WTC11 (cell line): ENCODE results near the gene BMPR2. TPM values are rescaled to one million over a fixed set of nuclear protein-coding genes. Genes with fewer than 3 reads are reported as not detected.

Experiments
- ATAC-seq: fragments of 200-7000 bp; cut with Tn5 transposase; 2 replicates; pipeline ENCODE4 v1.10.0; 2021; ENCODE audit warnings: mild to moderate bottlenecking, moderate library complexity
- CTCF ChIA-PET: fragments of 300-600 bp; sonication (Branson Sonifier 250); formaldehyde crosslinking; loops from one replicate; lab custom pipeline; 2021; ENCODE audit warnings: antibody characterized with exemption; lab: Charles Lee
- POLR2A ChIA-PET: fragments of 350-600 bp; sonication (Branson Sonifier 250); formaldehyde crosslinking; loops from one replicate; lab custom pipeline; 2021; ENCODE audit warnings: antibody characterized with exemption; lab: Charles Lee
- DNase-seq: peaks from one replicate; pipeline ENCODE4 v3.0.0; 2021; ENCODE audit warnings: low spot score
- H3K27ac Mint-ChIP-seq: 2 replicates; pipeline ENCODE4 v1.8.0; 2021; ENCODE audit warnings: mixed read lengths
- H3K27me3 Mint-ChIP-seq: 2 replicates; pipeline ENCODE4 v1.8.0; 2021; ENCODE audit warnings: low read depth, mild to moderate bottlenecking, moderate library complexity, mixed read lengths
- H3K36me3 Mint-ChIP-seq: 2 replicates; pipeline ENCODE4 v1.8.0; 2021; ENCODE audit warnings: mixed read lengths
- H3K4me1 Mint-ChIP-seq: 2 replicates; pipeline ENCODE4 v1.8.0; 2022; ENCODE audit warnings: mixed read lengths
- H3K4me3 Mint-ChIP-seq: 2 replicates; pipeline ENCODE4 v1.8.0; 2021; ENCODE audit warnings: mild to moderate bottlenecking, moderate library complexity, mixed read lengths
- H3K9me3 Mint-ChIP-seq: 2 replicates; pipeline ENCODE4 v1.8.0; 2021; ENCODE audit warnings: mixed read lengths
- ELF4 ChIP-seq: sonication (generic); formaldehyde crosslinking; IDR thresholded peaks from 2 replicates; pipeline ENCODE4 v1.8.1; 2022; ENCODE audit warnings: low read depth, mild to moderate bottlenecking, moderate library complexity, missing genetic modification reagents
- EMX1 ChIP-seq: fragments of 250-450 bp; sonication (Bioruptor Pico); IDR thresholded peaks from 2 replicates; pipeline ENCODE4 v1.8.0; 2021; ENCODE audit warnings: mild to moderate bottlenecking
- SMAD3 ChIP-seq: sonication (generic); formaldehyde crosslinking; IDR thresholded peaks from 2 replicates; pipeline ENCODE4 v1.8.0; 2022; ENCODE audit warnings: missing genetic modification reagents, mild to moderate bottlenecking, borderline replicate concordance
- ZNF317 ChIP-seq: sonication (generic); formaldehyde crosslinking; IDR thresholded peaks from 2 replicates; pipeline ENCODE4 v1.8.1; 2023; ENCODE audit warnings: low read depth, mild to moderate bottlenecking, moderate library complexity, missing genetic modification reagents, borderline replicate concordance
- total RNA-seq: library from RNA; stranded (reverse); gene quantifications from 3 replicates; pipeline ENCODE4 v1.2.3, GENCODE V29; 2021
- TF ChIP-seq, protein P1 (sequence below): sonication (generic); formaldehyde crosslinking; IDR thresholded peaks from 2 replicates; pipeline ENCODE4 v1.8.1; 2023; ENCODE audit warnings: mild to moderate bottlenecking, missing genetic modification reagents, borderline replicate concordance
- TF ChIP-seq, protein P2 (sequence below): sonication (generic); formaldehyde crosslinking; IDR thresholded peaks from 2 replicates; pipeline ENCODE4 v1.8.0; 2022; ENCODE audit warnings: missing genetic modification reagents
- TF ChIP-seq, protein P3 (sequence below): sonication (generic); formaldehyde crosslinking; IDR thresholded peaks from 2 replicates; pipeline ENCODE4 v1.8.0; 2023; ENCODE audit warnings: missing genetic modification reagents
- TF ChIP-seq, protein P4 (sequence below): sonication (generic); formaldehyde crosslinking; IDR thresholded peaks from 2 replicates; pipeline ENCODE4 v1.8.1; 2023; ENCODE audit warnings: mild to moderate bottlenecking, missing genetic modification reagents
- TF ChIP-seq, protein P5 (sequence below): sonication (generic); formaldehyde crosslinking; IDR thresholded peaks from 2 replicates; pipeline ENCODE4 v1.8.1; 2023; ENCODE audit warnings: mild to moderate bottlenecking, missing genetic modification reagents, moderate library complexity
- TF ChIP-seq, protein P6 (sequence below): sonication (generic); formaldehyde crosslinking; IDR thresholded peaks from 2 replicates; pipeline ENCODE4 v1.8.1; 2022; ENCODE audit warnings: low read depth, mild to moderate bottlenecking, moderate library complexity, missing genetic modification reagents, borderline replicate concordance
- TF ChIP-seq, protein P7 (sequence below): sonication (generic); formaldehyde crosslinking; IDR thresholded peaks from 2 replicates; pipeline ENCODE4 v1.8.0; 2023; ENCODE audit warnings: missing genetic modification reagents, mild to moderate bottlenecking, borderline replicate concordance

Gene BMPR2
- total RNA-seq, 1 experiment from 2014 or later = 22.1 TPM

DNA sequence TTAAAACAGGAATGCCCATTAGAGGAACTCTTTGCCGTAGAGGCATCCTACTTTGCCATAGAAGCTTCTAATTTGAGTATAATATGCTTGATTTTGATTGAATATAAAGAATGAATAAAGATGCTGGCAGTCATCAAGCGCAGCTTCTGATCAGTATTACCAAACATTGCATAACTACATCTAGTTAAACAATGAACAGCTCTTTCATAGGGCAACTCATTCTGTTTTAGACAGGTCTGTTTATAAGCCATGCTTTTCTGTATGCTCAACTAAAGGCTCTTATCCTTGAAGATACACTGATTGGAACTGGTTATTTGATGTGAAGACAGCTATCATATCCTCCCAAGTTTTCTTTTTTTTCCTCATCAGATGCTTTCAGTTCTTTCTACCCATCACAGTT, 136.0 kb downstream of the BMPR2 start:
- Mint-ChIP-seq H3K27ac (no peak overlapping the region), H3K36me3 (peaks cover 7% of the 10 kb centered on the region), H3K4me1 (no peaks in the 10 kb centered on the region), H3K4me3 (no peak overlapping the region), H3K27me3 (no peaks in the 10 kb centered on the region), H3K9me3 (no peaks in the 10 kb centered on the region)
- ATAC-seq = no peak
- DNase-seq = no peak
- POLR2A ChIA-PET = no interaction called here
- TF ChIP-seq, protein P1, sequence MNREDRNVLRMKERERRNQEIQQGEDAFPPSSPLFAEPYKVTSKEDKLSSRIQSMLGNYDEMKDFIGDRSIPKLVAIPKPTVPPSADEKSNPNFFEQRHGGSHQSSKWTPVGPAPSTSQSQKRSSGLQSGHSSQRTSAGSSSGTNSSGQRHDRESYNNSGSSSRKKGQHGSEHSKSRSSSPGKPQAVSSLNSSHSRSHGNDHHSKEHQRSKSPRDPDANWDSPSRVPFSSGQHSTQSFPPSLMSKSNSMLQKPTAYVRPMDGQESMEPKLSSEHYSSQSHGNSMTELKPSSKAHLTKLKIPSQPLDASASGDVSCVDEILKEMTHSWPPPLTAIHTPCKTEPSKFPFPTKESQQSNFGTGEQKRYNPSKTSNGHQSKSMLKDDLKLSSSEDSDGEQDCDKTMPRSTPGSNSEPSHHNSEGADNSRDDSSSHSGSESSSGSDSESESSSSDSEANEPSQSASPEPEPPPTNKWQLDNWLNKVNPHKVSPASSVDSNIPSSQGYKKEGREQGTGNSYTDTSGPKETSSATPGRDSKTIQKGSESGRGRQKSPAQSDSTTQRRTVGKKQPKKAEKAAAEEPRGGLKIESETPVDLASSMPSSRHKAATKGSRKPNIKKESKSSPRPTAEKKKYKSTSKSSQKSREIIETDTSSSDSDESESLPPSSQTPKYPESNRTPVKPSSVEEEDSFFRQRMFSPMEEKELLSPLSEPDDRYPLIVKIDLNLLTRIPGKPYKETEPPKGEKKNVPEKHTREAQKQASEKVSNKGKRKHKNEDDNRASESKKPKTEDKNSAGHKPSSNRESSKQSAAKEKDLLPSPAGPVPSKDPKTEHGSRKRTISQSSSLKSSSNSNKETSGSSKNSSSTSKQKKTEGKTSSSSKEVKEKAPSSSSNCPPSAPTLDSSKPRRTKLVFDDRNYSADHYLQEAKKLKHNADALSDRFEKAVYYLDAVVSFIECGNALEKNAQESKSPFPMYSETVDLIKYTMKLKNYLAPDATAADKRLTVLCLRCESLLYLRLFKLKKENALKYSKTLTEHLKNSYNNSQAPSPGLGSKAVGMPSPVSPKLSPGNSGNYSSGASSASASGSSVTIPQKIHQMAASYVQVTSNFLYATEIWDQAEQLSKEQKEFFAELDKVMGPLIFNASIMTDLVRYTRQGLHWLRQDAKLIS = no peak
- TF ChIP-seq EMX1 (CRISPR knock-in tag) = no peak
- TF ChIP-seq, protein P2, sequence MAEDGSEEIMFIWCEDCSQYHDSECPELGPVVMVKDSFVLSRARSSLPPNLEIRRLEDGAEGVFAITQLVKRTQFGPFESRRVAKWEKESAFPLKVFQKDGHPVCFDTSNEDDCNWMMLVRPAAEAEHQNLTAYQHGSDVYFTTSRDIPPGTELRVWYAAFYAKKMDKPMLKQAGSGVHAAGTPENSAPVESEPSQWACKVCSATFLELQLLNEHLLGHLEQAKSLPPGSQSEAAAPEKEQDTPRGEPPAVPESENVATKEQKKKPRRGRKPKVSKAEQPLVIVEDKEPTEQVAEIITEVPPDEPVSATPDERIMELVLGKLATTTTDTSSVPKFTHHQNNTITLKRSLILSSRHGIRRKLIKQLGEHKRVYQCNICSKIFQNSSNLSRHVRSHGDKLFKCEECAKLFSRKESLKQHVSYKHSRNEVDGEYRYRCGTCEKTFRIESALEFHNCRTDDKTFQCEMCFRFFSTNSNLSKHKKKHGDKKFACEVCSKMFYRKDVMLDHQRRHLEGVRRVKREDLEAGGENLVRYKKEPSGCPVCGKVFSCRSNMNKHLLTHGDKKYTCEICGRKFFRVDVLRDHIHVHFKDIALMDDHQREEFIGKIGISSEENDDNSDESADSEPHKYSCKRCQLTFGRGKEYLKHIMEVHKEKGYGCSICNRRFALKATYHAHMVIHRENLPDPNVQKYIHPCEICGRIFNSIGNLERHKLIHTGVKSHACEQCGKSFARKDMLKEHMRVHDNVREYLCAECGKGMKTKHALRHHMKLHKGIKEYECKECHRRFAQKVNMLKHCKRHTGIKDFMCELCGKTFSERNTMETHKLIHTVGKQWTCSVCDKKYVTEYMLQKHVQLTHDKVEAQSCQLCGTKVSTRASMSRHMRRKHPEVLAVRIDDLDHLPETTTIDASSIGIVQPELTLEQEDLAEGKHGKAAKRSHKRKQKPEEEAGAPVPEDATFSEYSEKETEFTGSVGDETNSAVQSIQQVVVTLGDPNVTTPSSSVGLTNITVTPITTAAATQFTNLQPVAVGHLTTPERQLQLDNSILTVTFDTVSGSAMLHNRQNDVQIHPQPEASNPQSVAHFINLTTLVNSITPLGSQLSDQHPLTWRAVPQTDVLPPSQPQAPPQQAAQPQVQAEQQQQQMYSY = no peak
- TF ChIP-seq, protein P3, sequence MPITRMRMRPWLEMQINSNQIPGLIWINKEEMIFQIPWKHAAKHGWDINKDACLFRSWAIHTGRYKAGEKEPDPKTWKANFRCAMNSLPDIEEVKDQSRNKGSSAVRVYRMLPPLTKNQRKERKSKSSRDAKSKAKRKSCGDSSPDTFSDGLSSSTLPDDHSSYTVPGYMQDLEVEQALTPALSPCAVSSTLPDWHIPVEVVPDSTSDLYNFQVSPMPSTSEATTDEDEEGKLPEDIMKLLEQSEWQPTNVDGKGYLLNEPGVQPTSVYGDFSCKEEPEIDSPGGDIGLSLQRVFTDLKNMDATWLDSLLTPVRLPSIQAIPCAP (CRISPR knock-in tag) = no peak
- TF ChIP-seq, protein P4, sequence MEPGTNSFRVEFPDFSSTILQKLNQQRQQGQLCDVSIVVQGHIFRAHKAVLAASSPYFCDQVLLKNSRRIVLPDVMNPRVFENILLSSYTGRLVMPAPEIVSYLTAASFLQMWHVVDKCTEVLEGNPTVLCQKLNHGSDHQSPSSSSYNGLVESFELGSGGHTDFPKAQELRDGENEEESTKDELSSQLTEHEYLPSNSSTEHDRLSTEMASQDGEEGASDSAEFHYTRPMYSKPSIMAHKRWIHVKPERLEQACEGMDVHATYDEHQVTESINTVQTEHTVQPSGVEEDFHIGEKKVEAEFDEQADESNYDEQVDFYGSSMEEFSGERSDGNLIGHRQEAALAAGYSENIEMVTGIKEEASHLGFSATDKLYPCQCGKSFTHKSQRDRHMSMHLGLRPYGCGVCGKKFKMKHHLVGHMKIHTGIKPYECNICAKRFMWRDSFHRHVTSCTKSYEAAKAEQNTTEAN (CRISPR knock-in tag) = no peak
- CTCF ChIA-PET = interaction anchor here (0.6 kb wide), 1 partner anchor 182 kb away, joined by 3 read pairs; no protein-coding TSS in a partner anchor

DNA sequence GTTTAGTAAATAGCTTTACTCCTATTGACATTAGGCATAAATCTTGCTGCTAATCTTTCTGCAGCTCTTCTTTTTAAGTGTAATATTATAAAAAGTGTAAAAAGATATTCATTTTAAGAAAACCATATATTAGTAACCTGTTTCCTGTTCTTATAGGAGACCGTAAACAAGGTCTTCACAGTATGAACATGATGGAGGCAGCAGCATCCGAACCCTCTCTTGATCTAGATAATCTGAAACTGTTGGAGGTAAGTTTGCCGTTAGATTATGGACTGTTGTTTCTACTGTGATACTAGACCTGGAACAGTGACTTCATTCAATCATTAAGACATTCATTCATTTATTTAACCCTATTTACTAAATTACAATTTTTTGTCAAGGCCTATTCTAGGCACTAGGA, 138.6 kb downstream of the BMPR2 start:
- Mint-ChIP-seq H3K27me3 (no peaks in the 10 kb centered on the region), H3K36me3 (peaks cover 13% of the 10 kb centered on the region), H3K4me3 (no peak overlapping the region), H3K4me1 (no peaks in the 10 kb centered on the region), H3K27ac (no peak overlapping the region), H3K9me3 (no peaks in the 10 kb centered on the region)
- POLR2A ChIA-PET = no interaction called here
- ATAC-seq (no peak), DNase-seq (no peak)
- CTCF ChIA-PET = no interaction called here
- TF ChIP-seq ELF4 (CRISPR knock-in tag) (no peak), ZNF317 (CRISPR knock-in tag) (no peak), SMAD3 (CRISPR knock-in tag) (no peak)
- TF ChIP-seq, protein P5, sequence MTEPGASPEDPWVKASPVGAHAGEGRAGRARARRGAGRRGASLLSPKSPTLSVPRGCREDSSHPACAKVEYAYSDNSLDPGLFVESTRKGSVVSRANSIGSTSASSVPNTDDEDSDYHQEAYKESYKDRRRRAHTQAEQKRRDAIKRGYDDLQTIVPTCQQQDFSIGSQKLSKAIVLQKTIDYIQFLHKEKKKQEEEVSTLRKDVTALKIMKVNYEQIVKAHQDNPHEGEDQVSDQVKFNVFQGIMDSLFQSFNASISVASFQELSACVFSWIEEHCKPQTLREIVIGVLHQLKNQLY (CRISPR knock-in tag) = no peak
- TF ChIP-seq, protein P6, sequence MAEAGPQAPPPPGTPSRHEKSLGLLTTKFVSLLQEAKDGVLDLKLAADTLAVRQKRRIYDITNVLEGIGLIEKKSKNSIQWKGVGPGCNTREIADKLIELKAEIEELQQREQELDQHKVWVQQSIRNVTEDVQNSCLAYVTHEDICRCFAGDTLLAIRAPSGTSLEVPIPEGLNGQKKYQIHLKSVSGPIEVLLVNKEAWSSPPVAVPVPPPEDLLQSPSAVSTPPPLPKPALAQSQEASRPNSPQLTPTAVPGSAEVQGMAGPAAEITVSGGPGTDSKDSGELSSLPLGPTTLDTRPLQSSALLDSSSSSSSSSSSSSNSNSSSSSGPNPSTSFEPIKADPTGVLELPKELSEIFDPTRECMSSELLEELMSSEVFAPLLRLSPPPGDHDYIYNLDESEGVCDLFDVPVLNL (CRISPR knock-in tag) = no peak
- TF ChIP-seq, protein P3 (CRISPR knock-in tag) = no peak
- TF ChIP-seq, protein P7, sequence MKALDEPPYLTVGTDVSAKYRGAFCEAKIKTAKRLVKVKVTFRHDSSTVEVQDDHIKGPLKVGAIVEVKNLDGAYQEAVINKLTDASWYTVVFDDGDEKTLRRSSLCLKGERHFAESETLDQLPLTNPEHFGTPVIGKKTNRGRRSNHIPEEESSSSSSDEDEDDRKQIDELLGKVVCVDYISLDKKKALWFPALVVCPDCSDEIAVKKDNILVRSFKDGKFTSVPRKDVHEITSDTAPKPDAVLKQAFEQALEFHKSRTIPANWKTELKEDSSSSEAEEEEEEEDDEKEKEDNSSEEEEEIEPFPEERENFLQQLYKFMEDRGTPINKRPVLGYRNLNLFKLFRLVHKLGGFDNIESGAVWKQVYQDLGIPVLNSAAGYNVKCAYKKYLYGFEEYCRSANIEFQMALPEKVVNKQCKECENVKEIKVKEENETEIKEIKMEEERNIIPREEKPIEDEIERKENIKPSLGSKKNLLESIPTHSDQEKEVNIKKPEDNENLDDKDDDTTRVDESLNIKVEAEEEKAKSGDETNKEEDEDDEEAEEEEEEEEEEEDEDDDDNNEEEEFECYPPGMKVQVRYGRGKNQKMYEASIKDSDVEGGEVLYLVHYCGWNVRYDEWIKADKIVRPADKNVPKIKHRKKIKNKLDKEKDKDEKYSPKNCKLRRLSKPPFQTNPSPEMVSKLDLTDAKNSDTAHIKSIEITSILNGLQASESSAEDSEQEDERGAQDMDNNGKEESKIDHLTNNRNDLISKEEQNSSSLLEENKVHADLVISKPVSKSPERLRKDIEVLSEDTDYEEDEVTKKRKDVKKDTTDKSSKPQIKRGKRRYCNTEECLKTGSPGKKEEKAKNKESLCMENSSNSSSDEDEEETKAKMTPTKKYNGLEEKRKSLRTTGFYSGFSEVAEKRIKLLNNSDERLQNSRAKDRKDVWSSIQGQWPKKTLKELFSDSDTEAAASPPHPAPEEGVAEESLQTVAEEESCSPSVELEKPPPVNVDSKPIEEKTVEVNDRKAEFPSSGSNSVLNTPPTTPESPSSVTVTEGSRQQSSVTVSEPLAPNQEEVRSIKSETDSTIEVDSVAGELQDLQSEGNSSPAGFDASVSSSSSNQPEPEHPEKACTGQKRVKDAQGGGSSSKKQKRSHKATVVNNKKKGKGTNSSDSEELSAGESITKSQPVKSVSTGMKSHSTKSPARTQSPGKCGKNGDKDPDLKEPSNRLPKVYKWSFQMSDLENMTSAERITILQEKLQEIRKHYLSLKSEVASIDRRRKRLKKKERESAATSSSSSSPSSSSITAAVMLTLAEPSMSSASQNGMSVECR = no peak
